Astrocyte of the spinal cord (primary cell): ENCODE data around the gene ARL11.

ENCODE experiments used
- DNase-seq: peaks from one replicate; pipeline ENCODE4 v3.0.0; 2011; ENCODE audit warnings: low read depth, low spot score
- H3K4me3 ChIP-seq: 2 replicates; pipeline ENCODE4 v1.5.1; 2011; ENCODE audit warnings: low read depth, mild to moderate bottlenecking, low read length, moderate library complexity
- CTCF ChIP-seq: IDR thresholded peaks from 2 replicates; pipeline ENCODE4 v1.5.1; 2012; ENCODE audit warnings: low read depth, mild to moderate bottlenecking, low read length, inconsistent platforms
- in situ Hi-C: cut with HindIII; loops from 2 replicates; pipeline ENCODE4 v1.10.0; 2017; ENCODE audit warnings: low sequenced_read_pairs

The ARL11 gene

GRCh38 chr13:49646688-49647087 lies 18.4 kb downstream of the ARL11 start:
- no peak overlapping the region for H3K4me3 ChIP-seq
- no peak for DNase-seq
- in situ Hi-C loops = no loop called here
- TF ChIP-seq CTCF = no peak

GRCh38 chr13:49649244-49649962 lies 21.1 kb downstream of the ARL11 start:
- DNase-seq = peak; percentile 53
- TF ChIP-seq CTCF = peak; percentile 60
- H3K4me3 ChIP-seq = no peak overlapping the region
- in situ Hi-C loops = no loop called here

- in situ Hi-C loops = no loop called here
- DNase-seq = no peak
- no peak overlapping the region for H3K4me3 ChIP-seq
- no peak for TF ChIP-seq CTCF
Observed at GRCh38 chr13:49649963-49650312, 21.6 kb downstream of the ARL11 start.

- no peak for DNase-seq
- no peak overlapping the region for H3K4me3 ChIP-seq
- in situ Hi-C loops = no loop called here
- TF ChIP-seq CTCF = no peak
Observed at GRCh38 chr13:49651570-49652354, 23.5 kb downstream of the ARL11 start.

GRCh38 chr13:49652355-49653305 lies 24.3 kb downstream of the ARL11 start:
- no peak overlapping the region for H3K4me3 ChIP-seq
- in situ Hi-C loops = no loop called here
- TF ChIP-seq CTCF = peak; percentile 53
- no peak for DNase-seq

GRCh38 chr13:49653478-49653877 lies 25.2 kb downstream of the ARL11 start:
- in situ Hi-C loops = no loop called here
- DNase-seq = no peak
- H3K4me3 ChIP-seq = no peak overlapping the region
- no peak for TF ChIP-seq CTCF
